HCT116 (cell line): Measurements from ENCODE around the gene XG. TPM values are rescaled to one million over a fixed set of nuclear protein-coding genes. Genes with fewer than 3 reads are reported as not detected.

Source experiments
- ATAC-seq: fragments of 200-7000 bp; cut with Tn5 transposase; 2 replicates; pipeline ENCODE4 v1.9.1; 2020; ENCODE audit warnings: mild to moderate bottlenecking, moderate library complexity
- BruUV-seq: library from RNA; stranded (reverse); fragments of 400-500 nt; replicated peaks from 2 replicates; lab custom pipeline; 2021; lab: Mats Ljungman, UMichigan
- CTCF ChIA-PET: fragments of 300-600 bp; sonication (Branson Sonifier 250); formaldehyde crosslinking; loops from one replicate; lab custom pipeline; 2021; ENCODE audit warnings: antibody characterized with exemption; lab: Charles Lee
- POLR2A ChIA-PET: fragments of 300-600, 350-600 bp; sonication (Branson Sonifier 250); formaldehyde crosslinking; loops from one replicate; lab custom pipeline; 2021; ENCODE audit warnings: antibody characterized with exemption; lab: Charles Lee
- RAD21 ChIA-PET, 2 experiments: fragments of 300-600 bp; sonication (Branson Sonifier 250); formaldehyde crosslinking; loops; one replicate each; lab custom pipeline; 2023; ENCODE audit warnings: low total read pairs in 2 of 2; ENCODE audit not compliant: uncharacterized antibody in 2 of 2, unreplicated experiment in 2 of 2, low non-redundant PET in 1 of 2; lab: Charles Lee
- DNase-seq: peaks from one replicate; pipeline ENCODE4 v3.0.0-alpha.2; 2010; ENCODE audit warnings: low read depth, low spot score
- H2AFZ ChIP-seq: fragments of 200-600 bp; shearing (Covaris generic), sonication (generic); 2 replicates; pipeline ENCODE4 v1.6.1; 2017; ENCODE audit warnings: low read depth, mixed run types, mixed read lengths, antibody characterized with exemption, low read length; ENCODE audit not compliant: poor library complexity, severe bottlenecking
- H3K27ac ChIP-seq: 2 replicates; pipeline ENCODE4 v1.5.1; 2012; ENCODE audit warnings: low read depth, low read length
- H3K27me3 ChIP-seq: fragments of 200-600 bp; sonication (generic); 2 replicates; pipeline ENCODE4 v1.6.1; 2016; ENCODE audit warnings: mixed run types, low read length, mixed read lengths; ENCODE audit not compliant: insufficient read depth
- H3K36me3 ChIP-seq, 2 experiments: fragments of 200-500 bp in 1 of 2; fragments of 200-600 bp in 1 of 2; sonication (Bioruptor generic) in 1 of 2; sonication (generic) in 1 of 2; 2 replicates each; pipeline versions ENCODE4 v1.5.1 to v1.6.1; 2014 to 2016; ENCODE audit warnings: low read length in 2 of 2, inconsistent platforms in 1 of 2, mixed read lengths in 1 of 2, mixed run types in 1 of 2; ENCODE audit not compliant: insufficient read depth in 2 of 2, control insufficient read depth in 1 of 2
- H3K4me1 ChIP-seq, 2 experiments: fragments of 200-600 bp in 1 of 2; sonication (generic) in 1 of 2; 2 replicates each; pipeline versions ENCODE4 v1.5.1 to v1.6.1; 2012 to 2017; ENCODE audit warnings: low read length in 2 of 2, inconsistent platforms in 1 of 2, mild to moderate bottlenecking in 1 of 2, mixed read lengths in 1 of 2, mixed run types in 1 of 2, moderate library complexity in 1 of 2; ENCODE audit not compliant: insufficient read depth in 2 of 2, control insufficient read depth in 1 of 2
- H3K4me2 ChIP-seq: fragments of 200-600 bp; sonication (generic); 2 replicates; pipeline ENCODE4 v1.6.1; 2017; ENCODE audit warnings: mixed run types, low read length, mixed read lengths
- H3K4me3 ChIP-seq, 2 experiments: fragments of 200-600 bp in 1 of 2; sonication (generic) in 1 of 2; replicated peaks in 1 of 2; 2 replicates each; pipeline ENCODE4 v1.5.1; 2011 to 2016; ENCODE audit warnings: low read length in 2 of 2, control low read depth in 1 of 2, low read depth in 1 of 2, mild to moderate bottlenecking in 1 of 2, mixed read lengths in 1 of 2, mixed run types in 1 of 2
- H3K79me2 ChIP-seq: fragments of 200-600 bp; sonication (generic); 2 replicates; pipeline ENCODE4 v1.6.1; 2017; ENCODE audit warnings: mild to moderate bottlenecking, mixed run types, low read length, moderate library complexity, mixed read lengths; ENCODE audit not compliant: insufficient read depth
- H3K9ac ChIP-seq: fragments of 200-600 bp; sonication (generic); 2 replicates; pipeline ENCODE4 v1.6.1; 2016; ENCODE audit warnings: low read length, mixed read lengths
- H3K9me2 ChIP-seq: fragments of 200-600 bp; sonication (generic), shearing (Covaris generic); 2 replicates; pipeline ENCODE4 v1.6.1; 2017; ENCODE audit warnings: mixed run types, mild to moderate bottlenecking, moderate library complexity; ENCODE audit not compliant: insufficient read depth
- H3K9me3 ChIP-seq, 2 experiments: fragments of 200-500 bp in 1 of 2; fragments of 200-600 bp in 1 of 2; sonication (Bioruptor generic) in 1 of 2; sonication (generic) in 1 of 2; 2 replicates each; pipeline ENCODE4 v1.6.1; 2014 to 2017; ENCODE audit warnings: low read length in 2 of 2, mixed read lengths in 2 of 2, inconsistent platforms in 1 of 2, low read depth in 1 of 2, mild to moderate bottlenecking in 1 of 2, mixed run types in 1 of 2, moderate library complexity in 1 of 2; ENCODE audit not compliant: control insufficient read depth in 1 of 2, insufficient read depth in 1 of 2
- H4K20me1 ChIP-seq: fragments of 200-600 bp; sonication (generic), shearing (Covaris generic); 2 replicates; pipeline ENCODE4 v1.6.1; 2017; ENCODE audit warnings: mixed run types, mild to moderate bottlenecking, moderate library complexity; ENCODE audit not compliant: insufficient read depth
- CEBPB ChIP-seq: IDR thresholded peaks from 2 replicates; pipeline ENCODE4 v1.6.1; 2012; ENCODE audit warnings: low read depth
- EZH2 ChIP-seq: fragments of 200-600 bp; sonication (generic); IDR thresholded peaks from 2 replicates; pipeline ENCODE4 v1.6.1; 2017; ENCODE audit warnings: antibody characterized with exemption, mixed run types
- JUND ChIP-seq: IDR thresholded peaks from 2 replicates; pipeline ENCODE4 v1.6.1; 2012
- MAX ChIP-seq: IDR thresholded peaks from 2 replicates; pipeline ENCODE4 v1.6.1; 2012
- POLR2AphosphoS5 ChIP-seq: IDR thresholded peaks from 2 replicates; pipeline ENCODE4 v1.6.1; 2011; ENCODE audit warnings: mild to moderate bottlenecking, low read depth, low read length, moderate library complexity
- RAD21 ChIP-seq: IDR thresholded peaks from 2 replicates; pipeline ENCODE4 v1.6.1; 2012; ENCODE audit warnings: low read depth, mild to moderate bottlenecking
- SP1 ChIP-seq: IDR thresholded peaks from 2 replicates; pipeline ENCODE4 v1.6.1; 2012; ENCODE audit warnings: low read depth
- SRF ChIP-seq: IDR thresholded peaks from 2 replicates; pipeline ENCODE4 v1.6.1; 2012; ENCODE audit warnings: low read depth
- YY1 ChIP-seq: IDR thresholded peaks from 2 replicates; pipeline ENCODE4 v1.6.1; 2011; ENCODE audit warnings: low read length, low read depth, moderate library complexity, mild to moderate bottlenecking; ENCODE audit not compliant: insufficient replicate concordance; ENCODE audit errors: extremely low read depth
- ZBTB33 ChIP-seq: IDR thresholded peaks from 2 replicates; pipeline ENCODE4 v1.6.1; 2011; ENCODE audit warnings: mild to moderate bottlenecking, low read length, moderate library complexity; ENCODE audit not compliant: insufficient replicate concordance; ENCODE audit errors: extremely low read depth
- ZFX ChIP-seq: fragments of 450-650 bp; IDR thresholded peaks from 2 replicates; pipeline ENCODE4 v1.6.1; 2017
- ZNF274 ChIP-seq: fragments of 200-500 bp; sonication (Bioruptor generic); IDR thresholded peaks from 2 replicates; pipeline ENCODE4 v1.6.1; 2014; ENCODE audit warnings: mild to moderate bottlenecking, low read depth, low read length, inconsistent platforms
- intact Hi-C: fragments of 100-400 bp; cut with micrococcal nuclease; formaldehyde crosslinking; loops from 2 replicates; pipeline ENCODE4 v1.10.0; 2022
- total RNA-seq: library from RNA; stranded (reverse); gene quantifications from one replicate; pipeline ENCODE4 v1.2.1, GENCODE V29; 2021; ENCODE audit not compliant: unreplicated experiment
- TF ChIP-seq, protein P1 (sequence below): IDR thresholded peaks from 2 replicates; pipeline ENCODE4 v1.6.1; 2012
- TF ChIP-seq, protein P2 (sequence below), 3 experiments: fragments of 200-600 bp in 1 of 3; sonication (generic) in 1 of 3; IDR thresholded peaks in 2 of 3; conservative IDR thresholded peaks in 1 of 3; 2 replicates each; pipeline ENCODE4 v1.5.1; 2012 to 2017; ENCODE audit warnings: low read depth in 2 of 3, low read length in 2 of 3, antibody characterized with exemption in 1 of 3, borderline replicate concordance in 1 of 3, control low read depth in 1 of 3, mild to moderate bottlenecking in 1 of 3, mixed read lengths in 1 of 3, mixed run types in 1 of 3, moderate library complexity in 1 of 3; ENCODE audit not compliant: insufficient read depth in 1 of 3

Gene XG
- total RNA-seq, 1 experiment from 2014 or later = not detected

GRCh38 chrX:2829469-2830246 is 77.8 kb downstream of the XG start (continued):
- TF ChIP-seq, protein P1, sequence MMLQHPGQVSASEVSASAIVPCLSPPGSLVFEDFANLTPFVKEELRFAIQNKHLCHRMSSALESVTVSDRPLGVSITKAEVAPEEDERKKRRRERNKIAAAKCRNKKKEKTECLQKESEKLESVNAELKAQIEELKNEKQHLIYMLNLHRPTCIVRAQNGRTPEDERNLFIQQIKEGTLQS = no peak
- no peak for TF ChIP-seq YY1

DNA sequence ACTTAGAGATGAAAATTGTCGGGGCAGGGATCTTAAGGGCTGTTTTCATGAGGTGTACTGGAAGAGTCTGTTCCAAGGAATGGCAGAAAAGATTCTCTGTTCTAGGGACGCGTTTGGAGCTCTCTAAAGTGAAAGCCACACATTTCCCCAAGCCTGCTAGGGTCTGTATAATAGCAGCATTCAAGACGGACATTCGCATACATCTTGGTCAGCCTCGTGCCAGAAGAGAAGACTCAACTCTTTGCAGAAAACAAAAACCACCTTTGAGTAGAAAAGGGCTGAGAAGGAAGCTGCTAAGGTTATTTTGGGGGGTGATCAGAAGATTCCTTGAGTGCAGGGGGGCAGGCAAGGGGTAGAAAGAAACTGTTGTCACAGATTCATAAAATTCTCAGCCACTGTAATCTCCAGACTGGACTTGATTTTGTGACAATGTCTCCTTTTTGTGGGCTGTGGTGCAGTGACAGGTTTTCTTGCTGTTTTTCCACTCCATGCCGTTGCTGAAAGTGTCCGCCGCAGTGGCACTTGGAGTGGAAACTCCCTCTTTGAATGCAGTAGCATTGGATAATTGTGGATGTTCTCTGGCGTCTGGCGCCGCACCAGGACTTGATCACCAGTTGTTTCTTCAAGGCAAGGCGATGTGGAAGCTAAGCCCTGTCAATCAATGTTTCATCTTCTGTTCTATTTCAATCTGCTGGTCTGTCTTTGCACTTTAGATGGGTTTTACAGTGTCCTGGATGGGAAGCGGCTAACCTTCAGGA is 79.8 kb downstream of the XG start:
- POLR2A ChIA-PET = no interaction called here
- Histone ChIP-seq H3K4me1 (no peaks in the 10 kb centered on the region), H3K4me2 (no peak overlapping the region), H3K36me3 (no peaks in the 10 kb centered on the region), H3K9ac (no peak overlapping the region), H3K4me3 (no peak overlapping the region), H3K9me3 (no peaks in the 10 kb centered on the region), H3K79me2 (no peaks in the 10 kb centered on the region), H3K27me3 (no peaks in the 10 kb centered on the region), H3K9me2 (no peaks in the 10 kb centered on the region), H3K27ac (no peak overlapping the region), H2AFZ (no peak overlapping the region), H4K20me1 (no peaks in the 10 kb centered on the region)
- CTCF ChIA-PET = no interaction called here
- DNase-seq (no peak), ATAC-seq (no peak)
- intact Hi-C loops = no loop called here
- RAD21 ChIA-PET = no interaction called here
- TF ChIP-seq SP1 = no peak
- TF ChIP-seq ZNF274 = no peak
- no peak for TF ChIP-seq ZFX
- no peak for TF ChIP-seq ZBTB33
- no peak for TF ChIP-seq SRF
- TF ChIP-seq YY1 = no peak
- no peak for TF ChIP-seq POLR2AphosphoS5
- TF ChIP-seq CEBPB = no peak
- TF ChIP-seq RAD21 = no peak
- no peak for TF ChIP-seq MAX
- TF ChIP-seq, protein P1 = no peak
- TF ChIP-seq JUND = no peak
- no peak for TF ChIP-seq EZH2
- TF ChIP-seq, protein P2, sequence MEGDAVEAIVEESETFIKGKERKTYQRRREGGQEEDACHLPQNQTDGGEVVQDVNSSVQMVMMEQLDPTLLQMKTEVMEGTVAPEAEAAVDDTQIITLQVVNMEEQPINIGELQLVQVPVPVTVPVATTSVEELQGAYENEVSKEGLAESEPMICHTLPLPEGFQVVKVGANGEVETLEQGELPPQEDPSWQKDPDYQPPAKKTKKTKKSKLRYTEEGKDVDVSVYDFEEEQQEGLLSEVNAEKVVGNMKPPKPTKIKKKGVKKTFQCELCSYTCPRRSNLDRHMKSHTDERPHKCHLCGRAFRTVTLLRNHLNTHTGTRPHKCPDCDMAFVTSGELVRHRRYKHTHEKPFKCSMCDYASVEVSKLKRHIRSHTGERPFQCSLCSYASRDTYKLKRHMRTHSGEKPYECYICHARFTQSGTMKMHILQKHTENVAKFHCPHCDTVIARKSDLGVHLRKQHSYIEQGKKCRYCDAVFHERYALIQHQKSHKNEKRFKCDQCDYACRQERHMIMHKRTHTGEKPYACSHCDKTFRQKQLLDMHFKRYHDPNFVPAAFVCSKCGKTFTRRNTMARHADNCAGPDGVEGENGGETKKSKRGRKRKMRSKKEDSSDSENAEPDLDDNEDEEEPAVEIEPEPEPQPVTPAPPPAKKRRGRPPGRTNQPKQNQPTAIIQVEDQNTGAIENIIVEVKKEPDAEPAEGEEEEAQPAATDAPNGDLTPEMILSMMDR (IDR thresholded peaks at IDR 0.05 in 2 of 3, conservative IDR thresholded peaks at IDR 0.05 in 1 of 3; ENCODE audit: borderline replicate concordance in 1 of 3, insufficient read depth in 1 of 3, low read depth in 2 of 3, low read length in 2 of 3) = no peak
- BruUV-seq = no TSS peak
